ENCODE data around the gene ADAMTS15.

ADAMTS15 gene

DNA sequence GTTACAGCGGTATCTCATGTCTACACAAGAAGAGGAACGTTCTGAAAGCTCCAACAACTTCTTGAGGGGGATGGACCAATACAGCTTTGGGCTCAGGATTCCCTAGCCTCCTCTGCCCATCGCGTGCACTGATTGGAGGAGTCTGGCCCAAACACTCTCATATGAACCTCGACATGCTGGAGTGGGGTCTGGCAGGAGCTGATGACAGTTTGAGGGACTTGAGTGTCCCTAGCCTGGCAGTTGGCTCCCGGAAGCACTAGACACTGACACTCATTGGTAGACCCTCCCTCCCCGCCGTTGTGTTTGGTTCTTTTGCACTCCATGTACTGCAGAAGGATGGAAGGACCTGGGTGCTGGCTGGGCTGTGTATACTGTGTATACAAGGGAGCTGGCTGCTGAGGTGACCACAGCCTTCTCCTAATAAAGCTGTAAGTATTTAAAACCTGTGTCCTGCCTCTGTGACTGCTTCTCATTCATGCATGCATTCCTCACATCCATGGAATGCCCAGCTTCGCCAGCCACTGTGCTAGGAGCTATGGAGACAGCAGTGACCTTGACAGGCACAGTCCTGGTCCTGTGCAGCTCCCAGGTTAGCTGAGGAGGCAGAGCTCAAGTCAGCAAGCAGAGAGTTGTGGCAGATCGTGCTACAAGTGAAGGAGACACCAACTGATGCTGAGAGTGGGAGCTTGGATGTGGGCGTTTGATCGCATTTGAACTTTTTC is 27.9 kb downstream of the ADAMTS15 start:
- Histone ChIP-seq H3K36me3 (ENCODE audit: control insufficient read depth, insufficient read depth, low read length) (no peaks in the 10 kb centered on the region), H3K27me3 (replicated peaks; ENCODE audit: control insufficient read depth, insufficient read depth, low read length) (peaks cover 5% of the 10 kb centered on the region), H3K4me3 (replicated peaks; ENCODE audit: low read depth, low read length) (no peak overlapping the region)
- DNase-seq (ENCODE audit: extremely low read depth, insufficient read length), result no peak
- no peak for TF ChIP-seq CTCF (IDR thresholded peaks at IDR 0.05; ENCODE audit: insufficient read depth, low read length, poor library complexity, severe bottlenecking)

DNA sequence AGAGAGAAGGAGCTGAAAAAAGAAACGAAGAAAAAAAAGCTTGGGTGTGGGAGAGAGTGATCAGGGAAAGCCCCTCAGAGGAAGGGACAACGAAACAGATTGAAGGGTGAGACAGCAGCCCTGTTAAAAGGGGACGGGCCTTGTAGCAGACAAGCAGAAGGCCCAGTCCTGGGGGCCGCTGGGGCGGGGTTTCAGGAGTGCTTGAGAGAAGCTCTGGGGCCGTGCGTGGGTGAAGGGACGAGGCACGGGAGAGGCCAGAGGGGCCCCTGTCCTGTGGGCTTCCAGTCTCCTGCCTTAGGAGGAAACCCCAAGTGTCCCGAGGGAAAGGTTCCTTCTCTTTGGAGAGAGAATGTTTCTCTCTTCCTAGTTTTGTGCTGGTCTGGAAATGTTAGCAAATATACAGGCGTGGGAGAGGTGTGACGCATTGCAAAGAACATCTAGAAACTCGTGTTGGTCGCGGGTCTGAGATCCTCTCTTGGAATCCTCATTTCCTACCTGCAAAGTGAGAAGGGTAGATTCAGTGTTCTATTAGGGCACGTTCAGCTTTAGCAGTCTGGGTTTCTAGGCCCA is 28.6 kb downstream of the ADAMTS15 start:
- no peak for DNase-seq (ENCODE audit: extremely low read depth, insufficient read length)
- Histone ChIP-seq H3K36me3 (ENCODE audit: control insufficient read depth, insufficient read depth, low read length) (no peaks in the 10 kb centered on the region), H3K4me3 (replicated peaks; ENCODE audit: low read depth, low read length) (no peak overlapping the region)

GRCh38 chr11:130477586-130478203 is 29.2 kb downstream of the ADAMTS15 start:
- DNase-seq (ENCODE audit: extremely low read depth, insufficient read length), result no peak

More for the DNA sequence above, 28.6 kb downstream of the ADAMTS15 start:
- peaks cover 5% of the 10 kb centered on the region for H3K27me3 ChIP-seq (replicated peaks; ENCODE audit: control insufficient read depth, insufficient read depth, low read length)
- no peak for TF ChIP-seq CTCF (IDR thresholded peaks at IDR 0.05; ENCODE audit: insufficient read depth, low read length, poor library complexity, severe bottlenecking)

DNA sequence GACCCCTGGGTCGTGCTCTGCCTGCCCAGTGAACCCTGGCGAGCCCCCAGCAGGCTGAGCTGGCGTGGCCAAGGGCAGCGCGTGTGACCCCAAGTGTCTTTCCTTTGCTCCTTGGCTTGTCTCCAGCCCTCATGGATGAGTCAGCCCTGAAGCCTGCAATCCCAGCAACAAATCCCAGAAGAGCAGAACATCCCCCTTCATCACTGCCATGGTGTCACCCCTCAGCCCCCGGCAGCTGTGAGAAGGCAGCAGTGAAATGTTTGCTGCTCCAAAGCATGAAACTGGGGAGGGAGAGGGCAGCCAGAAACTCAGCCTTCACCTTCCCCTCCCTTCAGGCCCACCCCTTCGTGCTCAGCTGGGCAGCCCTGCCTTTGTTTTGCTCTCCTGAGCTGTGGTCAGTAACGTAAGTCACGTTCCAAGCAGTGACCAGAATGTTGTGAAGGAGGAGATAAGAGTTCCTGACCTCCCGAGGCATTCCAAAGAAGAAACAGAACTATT is 29.8 kb downstream of the ADAMTS15 start:
- Histone ChIP-seq H3K4me3 (replicated peaks; ENCODE audit: low read depth, low read length) (no peak overlapping the region), H3K36me3 (ENCODE audit: control insufficient read depth, insufficient read depth, low read length) (no peaks in the 10 kb centered on the region), H3K27me3 (replicated peaks; ENCODE audit: control insufficient read depth, insufficient read depth, low read length) (peaks cover 5% of the 10 kb centered on the region)
- TF ChIP-seq CTCF (IDR thresholded peaks at IDR 0.05; ENCODE audit: insufficient read depth, low read length, poor library complexity, severe bottlenecking), result no peak
- no peak for DNase-seq (ENCODE audit: extremely low read depth, insufficient read length)

More at GRCh38 chr11:130477586-130478203, 29.2 kb downstream of the ADAMTS15 start:
- no peak overlapping the region for H3K4me3 ChIP-seq (replicated peaks; ENCODE audit: low read depth, low read length)
- no peaks in the 10 kb centered on the region for H3K36me3 ChIP-seq (ENCODE audit: control insufficient read depth, insufficient read depth, low read length)
- TF ChIP-seq CTCF (IDR thresholded peaks at IDR 0.05; ENCODE audit: insufficient read depth, low read length, poor library complexity, severe bottlenecking), result no peak
- H3K27me3 ChIP-seq (replicated peaks; ENCODE audit: control insufficient read depth, insufficient read depth, low read length), result peaks cover 5% of the 10 kb centered on the region

DNA sequence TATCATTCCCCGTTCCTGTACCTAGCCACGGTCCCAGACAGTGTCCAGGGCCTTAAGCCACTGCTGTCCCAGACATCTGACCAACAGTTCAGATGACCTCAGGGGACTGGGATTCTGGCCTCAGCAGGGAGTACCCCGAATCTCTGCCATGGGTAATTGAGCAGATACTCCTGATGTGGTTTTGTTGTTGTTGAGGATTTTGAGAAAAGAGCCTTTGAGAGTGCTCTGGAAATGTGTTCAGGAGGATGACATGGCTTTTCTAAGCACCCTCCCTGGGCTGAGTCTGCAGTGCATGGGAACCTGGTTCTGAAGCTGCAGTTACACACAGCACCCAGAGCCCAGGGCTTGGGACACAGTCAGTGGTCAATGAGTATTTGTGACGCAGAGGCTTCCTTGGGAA is 30.4 kb downstream of the ADAMTS15 start:
- no peak for TF ChIP-seq CTCF (IDR thresholded peaks at IDR 0.05; ENCODE audit: insufficient read depth, low read length, poor library complexity, severe bottlenecking)
- Histone ChIP-seq H3K4me3 (replicated peaks; ENCODE audit: low read depth, low read length) (no peak overlapping the region), H3K36me3 (ENCODE audit: control insufficient read depth, insufficient read depth, low read length) (no peaks in the 10 kb centered on the region), H3K27me3 (replicated peaks; ENCODE audit: control insufficient read depth, insufficient read depth, low read length) (peaks cover 5% of the 10 kb centered on the region)
- no peak for DNase-seq (ENCODE audit: extremely low read depth, insufficient read length)
